K562 (cell line): ENCODE measurements around the gene MACF1. TPM values are rescaled to one million over a fixed set of nuclear protein-coding genes. Genes with fewer than 3 reads are reported as not detected.
A peak's percentile ranks its signal among the peaks of the same experiment; 100 is the strongest.

Experiments used
- ATAC-seq: fragments of 200-7000 bp; cut with Tn5 transposase; 3 replicates; pipeline ENCODE4 v1.9.1; 2020; ENCODE audit warnings: moderate library complexity
- BruUV-seq: library from RNA; stranded (reverse); fragments of 400-500 nt; replicated peaks from 2 replicates; lab custom pipeline; 2021; lab: Mats Ljungman, UMichigan
- CTCF ChIA-PET: fragments of 300-600 bp; formaldehyde crosslinking; extraction: SDS; loops from one replicate; lab custom pipeline; 2021; ENCODE audit warnings: low intra/inter-chr PET ratio; lab: Yijun Ruan, JAX
- POLR2A ChIA-PET: fragments of 300-600, 350-650 bp; sonication (Branson Sonifier 250); formaldehyde crosslinking; extraction: SDS; loops from one replicate; lab custom pipeline; 2021; ENCODE audit warnings: antibody characterized with exemption, inconsistent platforms; lab: Yijun Ruan, JAX
- DNase-seq, 4 experiments: peaks; one replicate each; pipeline versions ENCODE4 v3.0.0 to v3.0.0-alpha.2; 2011 to 2018; ENCODE audit warnings: low spot score in 3 of 4, mixed read lengths in 3 of 4; ENCODE audit errors: extremely low read depth in 1 of 4
- FAIRE-seq: peaks from 2 replicates; lab custom pipeline; 2011; peaks lifted over from hg19 to GRCh38; lab: Jason Lieb, UNC
- H2AFZ ChIP-seq: 2 replicates; pipeline ENCODE4 v1.6.0; 2011; ENCODE audit warnings: low read depth, low read length, control low read depth, inconsistent platforms
- H3K27ac ChIP-seq: fragments of 200-600 bp; 3 replicates; pipeline ENCODE4 v1.8.0; 2011; ENCODE audit warnings: low read depth, mild to moderate bottlenecking, control low read depth, inconsistent platforms, low read length, moderate library complexity, mixed read lengths; ENCODE audit errors: extremely low read depth
- H3K27me3 ChIP-seq, 2 experiments: fragments of 300-600 bp in 1 of 2; 2 replicates in 1 of 2; 3 replicates in 1 of 2; pipeline versions ENCODE4 v1.6.0 to v1.8.0; 2011; ENCODE audit warnings: inconsistent platforms in 2 of 2, low read length in 2 of 2, mild to moderate bottlenecking in 1 of 2, mixed read lengths in 1 of 2, moderate library complexity in 1 of 2; ENCODE audit not compliant: control insufficient read depth in 2 of 2, insufficient read depth in 2 of 2
- H3K36me3 ChIP-seq: fragments of 300-600 bp; 3 replicates; pipeline ENCODE4 v1.8.0; 2011; ENCODE audit warnings: mild to moderate bottlenecking, low read length, inconsistent platforms; ENCODE audit not compliant: control insufficient read depth, insufficient read depth
- H3K4me1 ChIP-seq, 2 experiments: fragments of 200-600 bp in 1 of 2; replicated peaks in 1 of 2; 2 replicates in 1 of 2; 3 replicates in 1 of 2; pipeline versions ENCODE4 v1.5.1 to v1.8.0; 2011; ENCODE audit warnings: inconsistent platforms in 2 of 2, low read length in 2 of 2, mild to moderate bottlenecking in 1 of 2, mixed read lengths in 1 of 2, moderate library complexity in 1 of 2; ENCODE audit not compliant: control insufficient read depth in 2 of 2, insufficient read depth in 2 of 2
- H3K4me2 ChIP-seq: 2 replicates; pipeline ENCODE4 v1.6.1; 2011; ENCODE audit warnings: low read length, control low read depth, inconsistent platforms, mixed read lengths; ENCODE audit not compliant: insufficient read depth
- H3K4me3 ChIP-seq: fragments of 200-600 bp; sonication (generic), shearing (Covaris generic); 2 replicates; pipeline ENCODE4 v1.5.1; 2016; ENCODE audit warnings: control low read depth, inconsistent platforms
- H3K79me2 ChIP-seq: fragments of 200-600 bp; 3 replicates; pipeline ENCODE4 v1.8.0; 2011; ENCODE audit warnings: low read length, inconsistent platforms; ENCODE audit not compliant: control insufficient read depth, insufficient read depth
- H3K9ac ChIP-seq, 2 experiments: 2 replicates each; pipeline versions ENCODE4 v1.6.0 to v1.6.1; 2011; ENCODE audit warnings: low read depth in 2 of 2, low read length in 2 of 2, control low read depth in 1 of 2, inconsistent platforms in 1 of 2, mild to moderate bottlenecking in 1 of 2, mixed read lengths in 1 of 2; ENCODE audit not compliant: insufficient read depth in 1 of 2
- H3K9me1 ChIP-seq: one replicate; pipeline ENCODE4 v1.6.0; 2011; ENCODE audit warnings: inconsistent platforms, mild to moderate bottlenecking, low read length, moderate library complexity; ENCODE audit not compliant: control insufficient read depth, insufficient read depth
- H3K9me3 ChIP-seq: replicated peaks from 2 replicates; pipeline ENCODE4 v1.5.1; 2011; ENCODE audit warnings: low read depth, low read length, inconsistent platforms; ENCODE audit not compliant: control insufficient read depth, insufficient read depth
- H4K20me1 ChIP-seq: replicated peaks from 2 replicates; pipeline ENCODE4 v1.6.1; 2011; ENCODE audit warnings: low read length, inconsistent platforms, mixed read lengths; ENCODE audit not compliant: control insufficient read depth, insufficient read depth
- ARID1B ChIP-seq: fragments of 450-650 bp; IDR thresholded peaks from 2 replicates; pipeline ENCODE4 v1.6.1; 2016; ENCODE audit warnings: antibody characterized with exemption, mild to moderate bottlenecking, inconsistent platforms
- BCL6 ChIP-seq: fragments of 250-450 bp; sonication (Bioruptor Pico); IDR thresholded peaks from 2 replicates; pipeline ENCODE4 v1.4.0; 2020
- BMI1 ChIP-seq: fragments of 150-350 bp; IDR thresholded peaks from 2 replicates; pipeline ENCODE4 v1.6.1; 2014; ENCODE audit warnings: low read length
- DMBX1 ChIP-seq: fragments of 250-450 bp; sonication (Bioruptor Pico); IDR thresholded peaks from 2 replicates; pipeline ENCODE4 v1.8.0; 2022; ENCODE audit warnings: inconsistent platforms, mild to moderate bottlenecking, moderate library complexity, borderline replicate concordance
- E2F1 ChIP-seq: sonication (generic); formaldehyde crosslinking; IDR thresholded peaks from 2 replicates; pipeline ENCODE4 v1.8.1; 2023; ENCODE audit warnings: mild to moderate bottlenecking, missing genetic modification reagents, moderate library complexity
- HBP1 ChIP-seq: fragments of 450-650 bp; formaldehyde crosslinking; IDR thresholded peaks from 2 replicates; pipeline ENCODE4 v1.4.0; 2022; ENCODE audit warnings: missing genetic modification characterization
- PHB ChIP-seq: fragments of 250-450 bp; sonication (Bioruptor Pico); IDR thresholded peaks from 2 replicates; pipeline ENCODE4 v1.5.0; 2021
- PHF20 ChIP-seq: fragments of 450-650 bp; IDR thresholded peaks from 2 replicates; pipeline ENCODE4 v1.6.1; 2018; ENCODE audit not compliant: partially characterized antibody
- RBM17 ChIP-seq: fragments of 200-400 bp; formaldehyde crosslinking; IDR thresholded peaks from 2 replicates; pipeline ENCODE4 v1.6.1; 2017; ENCODE audit warnings: low read depth, mild to moderate bottlenecking, low read length, borderline replicate concordance
- TSC22D4 ChIP-seq: fragments of 450-650 bp; IDR thresholded peaks from 2 replicates; pipeline ENCODE4 v1.6.1; 2016; ENCODE audit warnings: missing genetic modification characterization, missing biosample characterization, control low read depth
- ZNF280B ChIP-seq: fragments of 250-450 bp; sonication (Bioruptor Pico); IDR thresholded peaks from 2 replicates; pipeline ENCODE4 v1.5.1; 2021; ENCODE audit warnings: mild to moderate bottlenecking
- ZNF324 ChIP-seq: fragments of 250-450 bp; sonication (Bioruptor Pico); IDR thresholded peaks from 2 replicates; pipeline ENCODE4 v1.4.0; 2020; ENCODE audit warnings: mild to moderate bottlenecking
- WGBS: fragments of 100-300 bp; shearing (Covaris generic); methylation state at CpG from one replicate; pipeline ENCODE4 v1.1.6; 2016; ENCODE audit warnings: low coverage, mixed read lengths; ENCODE audit not compliant: insufficient coverage; ENCODE audit errors: missing lambda C conversion rate; 5-methylcytosine and 5-hydroxymethylcytosine counted together
- in situ Hi-C: fragments of 300-500 bp; cut with MboI; formaldehyde crosslinking; loops from 4 replicates; pipeline ENCODE4 v1.15.0; 2018; ENCODE audit warnings: inconsistent platforms, mixed read lengths
- intact Hi-C: fragments of 100-400 bp; cut with micrococcal nuclease; formaldehyde crosslinking; loops from 2 replicates; pipeline ENCODE4 v1.14.2; 2022
- polyA plus RNA-seq, 8 experiments: library from polyadenylated mRNA; depleted of rRNA in 4 of 8; stranded (reverse) in 5 of 8; unstranded in 3 of 8; fragments of >200 nt; fragmentation: Nextera tagmentation in 2 of 8; fragmentation: Illumina TruSeq in 1 of 8; extraction: Ambion mirVana in 2 of 8; extraction: Trizol in 1 of 8; gene quantifications; 2 replicates each; pipeline versions ENCODE4 v1.2.1 to v1.2.3, GENCODE V29; 2011 to 2014; ENCODE audit warnings: inconsistent platforms in 1 of 8, missing spikeins in 1 of 8
- total RNA-seq, 7 experiments: library from RNA; depleted of rRNA in 6 of 7; stranded (reverse); fragments of >200 nt in 6 of 7; fragmentation: Illumina TruSeq in 2 of 7; extraction: Trizol in 2 of 7; gene quantifications; 2 replicates each; pipeline versions ENCODE4 v1.2.1 to v1.2.3, GENCODE V29; 2011 to 2021; ENCODE audit warnings: low replicate concordance in 1 of 7

MACF1 gene
- total and polyA plus RNA-seq, 9 of the 15 experiments (the other 6 are each of a cell fraction or from before 2014, with no cell fraction given) = 13.2 to 232 (median 112) TPM

GRCh38 chr1:39167632-39168209 is 36.8 kb upstream of the MACF1 start (continued):
- TF ChIP-seq E2F1 = peak; percentile 30; the same call in 1 of the 2 replicates
- TF ChIP-seq ZNF324 = 0 out of 2 replicates have a peak, but pooled peaks have one; percentile 37
- no peak for TF ChIP-seq TSC22D4
- peak; percentile 37; the same call in 1 of the 2 replicates for TF ChIP-seq BCL6 (CRISPR knock-in tag)

DNA sequence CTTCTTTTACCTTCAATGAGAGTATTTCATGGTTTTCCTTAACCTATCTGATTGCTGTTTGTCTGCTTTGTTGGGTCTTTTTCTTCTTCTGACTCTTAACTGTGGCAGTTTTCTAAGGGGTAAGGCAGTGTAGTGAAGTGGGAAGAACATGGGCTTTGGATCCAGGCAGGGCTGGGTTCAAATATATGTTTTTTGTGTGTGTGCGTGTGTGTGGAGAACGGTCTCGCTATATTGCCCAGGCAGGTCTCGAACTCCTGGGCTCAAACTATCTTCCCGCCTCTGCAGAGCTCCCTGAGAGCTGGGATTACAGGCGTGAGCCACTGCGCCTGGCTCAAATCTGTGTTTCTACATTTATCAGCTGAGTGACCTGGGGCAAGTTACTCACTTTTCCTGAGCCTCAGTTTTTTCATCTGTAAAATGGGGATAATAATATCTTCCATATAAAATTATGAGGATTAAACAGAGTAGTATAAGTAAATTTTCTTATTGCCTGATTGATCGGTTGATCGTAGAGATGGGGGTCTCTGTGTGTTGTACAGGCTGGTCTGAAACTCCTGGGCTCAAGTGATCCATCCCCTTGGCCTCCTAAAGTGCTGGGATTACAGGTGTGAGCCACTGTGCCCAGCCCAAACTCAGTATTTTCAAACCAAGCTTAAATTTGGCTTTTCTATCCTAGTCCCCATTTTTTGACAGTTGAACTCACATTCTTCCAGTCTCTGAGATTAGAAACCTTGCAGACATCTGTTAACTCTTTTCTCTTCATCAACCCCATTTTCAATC is 36.0 kb upstream of the MACF1 start:
- no peaks in the 10 kb centered on the region for H3K9me3 ChIP-seq
- H3K9me1 ChIP-seq = no peaks in the 10 kb centered on the region
- peak; percentile 13 for ATAC-seq
- BruUV-seq = no TSS peak
- intact Hi-C loops (no loop called here), in situ Hi-C loops (no loop called here)
- ChIA-PET CTCF (interaction anchor here (0.6 kb wide), 1 partner anchor 98 kb away, joined by 4 read pairs; no protein-coding TSS in a partner anchor), POLR2A (interaction anchor here (0.6 to 2.1 kb wide), 9 partner anchors 9 to 246 kb away, joined by 3 to 12 read pairs (median 5); no protein-coding TSS in a partner anchor)
- H3K27ac ChIP-seq = peak overlapping the region; percentile 72; the same call in 2 of the 3 replicates
- DNase-seq = peak in 1 of 4 experiments; percentile 56
- peak overlapping the region in 1 of 2 experiments; percentile 28; a peak in 2 of 4 replicates for H3K9ac ChIP-seq
- no peaks in the 10 kb centered on the region; the same call in 2 of the 3 replicates for H3K36me3 ChIP-seq
- H2AFZ ChIP-seq = 0 out of 2 replicates have a peak overlapping the region, but pooled peaks have one; percentile 27
- H3K79me2 ChIP-seq = peaks cover 62% of the 10 kb centered on the region
- FAIRE-seq = no peak
- WGBS = 40% methylated on average over 9 of the region's 9 CpGs
- H3K4me1 ChIP-seq = peaks cover 50 to 64% of the 10 kb centered on the region in 2 experiments
- H3K4me3 ChIP-seq = no peak overlapping the region
- no peaks in the 10 kb centered on the region for H3K27me3 ChIP-seq
- H3K4me2 ChIP-seq = peak overlapping the region; percentile 60
- H4K20me1 ChIP-seq = no peaks in the 10 kb centered on the region
- TF ChIP-seq BMI1 (no peak), ARID1B (no peak), DMBX1 (CRISPR knock-in tag) (0 out of 2 replicates have a peak, but pooled peaks have one; percentile 26), HBP1 (CRISPR knock-in tag) (no peak), ZNF280B (CRISPR knock-in tag) (no peak), PHB (CRISPR knock-in tag) (no peak), PHF20 (peak; percentile 89), RBM17 (no peak)
